NCI-H146 treated with DMSO at 0.1 percent for 48 hours (cell line): ENCODE data around the gene SCAF8.
A peak's percentile ranks its signal among the peaks of the same experiment; 100 is the strongest.
"Not testable (repeated sequence)": the region's sequence is repeated elsewhere in the genome, so short reads cannot be mapped to it uniquely, and the experiment has no call there.

Experiments used
- DNase-seq: peaks from one replicate; lab custom pipeline; 2025; ENCODE audit not compliant: unreplicated experiment; lab: John Stamatoyannopoulos, UW

Gene SCAF8

GRCh38 chr6:154733183-154733625, at the start of gene SCAF8:
Gene SCAF8 (plus strand): TSS chr6:154733416. CDS start chr6:154733901, 485 bp downstream.
- DNase-seq, result peak; percentile 82

- DNase-seq, result no peak
Observed at GRCh38 chr6:154683756-154684523, 49.3 kb upstream of the SCAF8 start.

- no peak for DNase-seq
Observed at GRCh38 chr6:154686162-154686561, 47.1 kb upstream of the SCAF8 start.

GRCh38 chr6:154689493-154690255, 43.5 kb upstream of the SCAF8 start:
- DNase-seq, result no peak

- no peak for DNase-seq
Observed at GRCh38 chr6:154690857-154691256, 42.4 kb upstream of the SCAF8 start.

GRCh38 chr6:154696661-154697060, 36.6 kb upstream of the SCAF8 start:
- DNase-seq, result no peak

- DNase-seq, result no peak
Observed at GRCh38 chr6:154703124-154703523, 30.1 kb upstream of the SCAF8 start.

GRCh38 chr6:154705471-154706113, 27.6 kb upstream of the SCAF8 start:
- DNase-seq, result no peak

GRCh38 chr6:154706389-154706788, 26.8 kb upstream of the SCAF8 start:
- no peak for DNase-seq

- DNase-seq, result no peak
Observed at GRCh38 chr6:154709621-154710020, 23.6 kb upstream of the SCAF8 start.

GRCh38 chr6:154710689-154711088, 22.5 kb upstream of the SCAF8 start:
- DNase-seq, result no peak

- no peak for DNase-seq
Observed at GRCh38 chr6:154715446-154715845, 17.8 kb upstream of the SCAF8 start.

GRCh38 chr6:154716350-154716749, 16.9 kb upstream of the SCAF8 start:
- not testable (repeated sequence) for DNase-seq

- no peak for DNase-seq
Observed at GRCh38 chr6:154719433-154719832, 13.8 kb upstream of the SCAF8 start.

- DNase-seq, result no peak
Observed at GRCh38 chr6:154719854-154720253, 13.4 kb upstream of the SCAF8 start.

- DNase-seq, result no peak
Observed at GRCh38 chr6:154721460-154721859, 11.8 kb upstream of the SCAF8 start.

GRCh38 chr6:154726887-154727286, 6.3 kb upstream of the SCAF8 start:
- DNase-seq, result no peak

GRCh38 chr6:154731296-154732218, 1.7 kb upstream of the SCAF8 start:
- no peak for DNase-seq

GRCh38 chr6:154732538-154733182, 556 bp upstream of the SCAF8 start:
- DNase-seq, result peak; percentile 82
